ENCODE data around the gene RGS11. TPM values are rescaled to one million over a fixed set of nuclear protein-coding genes. Genes with fewer than 3 reads are reported as not detected.

RGS11 gene
- total and polyA plus RNA-seq, 9 of the 15 experiments (the other 6 are each of a cell fraction or from before 2014, with no cell fraction given), result not detected

DNA sequence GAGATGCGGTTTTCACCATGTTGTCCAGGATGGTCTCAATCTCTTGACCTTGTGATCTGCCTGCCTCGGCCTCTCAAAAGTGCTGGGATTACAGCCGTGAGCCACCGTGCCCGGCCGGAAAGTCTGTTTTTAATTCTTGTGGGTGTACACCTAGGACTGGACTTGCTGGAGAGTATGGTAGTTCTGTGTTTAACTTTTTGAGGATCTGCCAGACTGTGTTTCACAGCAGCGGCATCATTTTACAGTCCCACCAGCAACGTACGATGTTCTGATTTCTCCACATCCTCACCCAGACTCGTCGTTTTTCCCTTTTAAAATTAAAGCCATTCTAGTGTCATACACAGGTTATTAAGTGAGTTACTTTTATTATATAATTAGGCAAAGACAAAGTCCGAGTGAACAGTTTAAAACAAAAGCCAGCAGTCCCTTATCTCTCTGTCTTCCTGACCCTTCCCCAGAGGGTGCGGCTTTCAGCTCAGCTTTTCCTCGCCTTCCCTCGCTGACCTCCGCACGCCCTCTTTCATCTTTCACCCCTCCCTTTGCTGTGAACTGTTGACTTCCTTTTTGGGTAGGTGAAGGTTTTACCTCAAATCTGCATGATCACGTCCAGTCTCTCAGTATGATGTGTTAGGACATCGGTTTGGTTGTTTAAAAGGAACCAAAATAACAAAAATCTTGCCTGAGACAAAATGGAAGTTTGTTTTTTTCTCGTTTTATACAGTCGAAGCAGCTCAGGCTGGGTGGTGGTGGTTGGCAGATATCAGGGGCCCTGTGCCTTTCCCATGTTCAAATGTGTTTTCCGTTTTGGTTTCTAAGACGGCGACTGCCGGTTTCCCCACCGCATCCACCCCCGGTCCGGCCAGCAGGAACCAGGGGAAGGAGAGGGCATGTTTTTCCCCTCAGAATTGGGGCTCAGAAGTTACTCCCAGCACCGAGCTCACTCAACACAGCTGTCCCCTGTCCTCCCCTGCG lies 23.1 kb downstream of the RGS11 start (continued):
- TF ChIP-seq ZBTB5 (IDR thresholded peaks at IDR 0.05) (no peak), POLR2G (IDR thresholded peaks at IDR 0.05; ENCODE audit: low read depth, low read length) (no peak), KDM1A (IDR thresholded peaks at IDR 0.05) (peak; percentile 18 to 52; a peak in 1 of 4 replicates), KLF6 (CRISPR knock-in tag; IDR thresholded peaks at IDR 0.05; ENCODE audit: borderline replicate concordance) (no peak), SREBF1 (IDR thresholded peaks at IDR 0.05; ENCODE audit: borderline replicate concordance, low read depth, low read length) (no peak), RBBP5 (IDR thresholded peaks at IDR 0.05; ENCODE audit: borderline replicate concordance, insufficient read depth, low read length, poor library complexity, severe bottlenecking) (peak; percentile 38), HLTF (IDR thresholded peaks at IDR 0.05) (no peak), ELF2 (CRISPR knock-in tag; IDR thresholded peaks at IDR 0.05) (no peak), TCF7 (IDR thresholded peaks at IDR 0.05; ENCODE audit: borderline replicate concordance) (peak; percentile 85; the same call in 1 of the 2 replicates), RBM39 (optimal IDR thresholded peaks at IDR 0.05; ENCODE audit: low read depth, low read length) (no peak), NBN (IDR thresholded peaks at IDR 0.05; ENCODE audit: low read depth) (0 out of 2 replicates have a peak, but pooled peaks have one; percentile 23), KAT8 (IDR thresholded peaks at IDR 0.05; ENCODE audit: low read depth) (no peak), ELK3 (CRISPR knock-in tag; IDR thresholded peaks at IDR 0.05) (no peak)
- TF ChIP-seq, protein P1, sequence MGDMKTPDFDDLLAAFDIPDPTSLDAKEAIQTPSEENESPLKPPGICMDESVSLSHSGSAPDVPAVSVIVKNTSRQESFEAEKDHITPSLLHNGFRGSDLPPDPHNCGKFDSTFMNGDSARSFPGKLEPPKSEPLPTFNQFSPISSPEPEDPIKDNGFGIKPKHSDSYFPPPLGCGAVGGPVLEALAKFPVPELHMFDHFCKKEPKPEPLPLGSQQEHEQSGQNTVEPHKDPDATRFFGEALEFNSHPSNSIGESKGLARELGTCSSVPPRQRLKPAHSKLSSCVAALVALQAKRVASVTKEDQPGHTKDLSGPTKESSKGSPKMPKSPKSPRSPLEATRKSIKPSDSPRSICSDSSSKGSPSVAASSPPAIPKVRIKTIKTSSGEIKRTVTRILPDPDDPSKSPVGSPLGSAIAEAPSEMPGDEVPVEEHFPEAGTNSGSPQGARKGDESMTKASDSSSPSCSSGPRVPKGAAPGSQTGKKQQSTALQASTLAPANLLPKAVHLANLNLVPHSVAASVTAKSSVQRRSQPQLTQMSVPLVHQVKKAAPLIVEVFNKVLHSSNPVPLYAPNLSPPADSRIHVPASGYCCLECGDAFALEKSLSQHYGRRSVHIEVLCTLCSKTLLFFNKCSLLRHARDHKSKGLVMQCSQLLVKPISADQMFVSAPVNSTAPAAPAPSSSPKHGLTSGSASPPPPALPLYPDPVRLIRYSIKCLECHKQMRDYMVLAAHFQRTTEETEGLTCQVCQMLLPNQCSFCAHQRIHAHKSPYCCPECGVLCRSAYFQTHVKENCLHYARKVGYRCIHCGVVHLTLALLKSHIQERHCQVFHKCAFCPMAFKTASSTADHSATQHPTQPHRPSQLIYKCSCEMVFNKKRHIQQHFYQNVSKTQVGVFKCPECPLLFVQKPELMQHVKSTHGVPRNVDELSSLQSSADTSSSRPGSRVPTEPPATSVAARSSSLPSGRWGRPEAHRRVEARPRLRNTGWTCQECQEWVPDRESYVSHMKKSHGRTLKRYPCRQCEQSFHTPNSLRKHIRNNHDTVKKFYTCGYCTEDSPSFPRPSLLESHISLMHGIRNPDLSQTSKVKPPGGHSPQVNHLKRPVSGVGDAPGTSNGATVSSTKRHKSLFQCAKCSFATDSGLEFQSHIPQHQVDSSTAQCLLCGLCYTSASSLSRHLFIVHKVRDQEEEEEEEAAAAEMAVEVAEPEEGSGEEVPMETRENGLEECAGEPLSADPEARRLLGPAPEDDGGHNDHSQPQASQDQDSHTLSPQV (IDR thresholded peaks at IDR 0.05), result peak; percentile 87; the same call in 1 of the 2 replicates
- TF ChIP-seq, protein P2, sequence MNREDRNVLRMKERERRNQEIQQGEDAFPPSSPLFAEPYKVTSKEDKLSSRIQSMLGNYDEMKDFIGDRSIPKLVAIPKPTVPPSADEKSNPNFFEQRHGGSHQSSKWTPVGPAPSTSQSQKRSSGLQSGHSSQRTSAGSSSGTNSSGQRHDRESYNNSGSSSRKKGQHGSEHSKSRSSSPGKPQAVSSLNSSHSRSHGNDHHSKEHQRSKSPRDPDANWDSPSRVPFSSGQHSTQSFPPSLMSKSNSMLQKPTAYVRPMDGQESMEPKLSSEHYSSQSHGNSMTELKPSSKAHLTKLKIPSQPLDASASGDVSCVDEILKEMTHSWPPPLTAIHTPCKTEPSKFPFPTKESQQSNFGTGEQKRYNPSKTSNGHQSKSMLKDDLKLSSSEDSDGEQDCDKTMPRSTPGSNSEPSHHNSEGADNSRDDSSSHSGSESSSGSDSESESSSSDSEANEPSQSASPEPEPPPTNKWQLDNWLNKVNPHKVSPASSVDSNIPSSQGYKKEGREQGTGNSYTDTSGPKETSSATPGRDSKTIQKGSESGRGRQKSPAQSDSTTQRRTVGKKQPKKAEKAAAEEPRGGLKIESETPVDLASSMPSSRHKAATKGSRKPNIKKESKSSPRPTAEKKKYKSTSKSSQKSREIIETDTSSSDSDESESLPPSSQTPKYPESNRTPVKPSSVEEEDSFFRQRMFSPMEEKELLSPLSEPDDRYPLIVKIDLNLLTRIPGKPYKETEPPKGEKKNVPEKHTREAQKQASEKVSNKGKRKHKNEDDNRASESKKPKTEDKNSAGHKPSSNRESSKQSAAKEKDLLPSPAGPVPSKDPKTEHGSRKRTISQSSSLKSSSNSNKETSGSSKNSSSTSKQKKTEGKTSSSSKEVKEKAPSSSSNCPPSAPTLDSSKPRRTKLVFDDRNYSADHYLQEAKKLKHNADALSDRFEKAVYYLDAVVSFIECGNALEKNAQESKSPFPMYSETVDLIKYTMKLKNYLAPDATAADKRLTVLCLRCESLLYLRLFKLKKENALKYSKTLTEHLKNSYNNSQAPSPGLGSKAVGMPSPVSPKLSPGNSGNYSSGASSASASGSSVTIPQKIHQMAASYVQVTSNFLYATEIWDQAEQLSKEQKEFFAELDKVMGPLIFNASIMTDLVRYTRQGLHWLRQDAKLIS (CRISPR knock-in tag; IDR thresholded peaks at IDR 0.05), result no peak
